Activated T-cell treated with anti-CD3 and anti-CD28 coated beads, Interleukin-2, amount 50 U/mL, for 72 hours (primary cell): Measurements from ENCODE around the gene MILR1. TPM values are rescaled to one million over a fixed set of nuclear protein-coding genes. Genes with fewer than 3 reads are reported as not detected.
"Not testable (repeated sequence)": the region's sequence is repeated elsewhere in the genome, so short reads cannot be mapped to it uniquely, and the experiment has no call there.

Experiments used
- ATAC-seq, 2 donors: fragments of 150-1000 bp; cut with Tn5 transposase; replicated peaks in 1 of 2; 2 replicates each; pipeline ENCODE4 v1.10.0; 2021; ENCODE audit warnings: moderate library complexity in 2 of 2, mild to moderate bottlenecking in 1 of 2
- DNase-seq, 2 donors: peaks; one replicate each; pipeline ENCODE4 v3.0.0; 2021 to 2022; ENCODE audit warnings: mixed read lengths in 1 of 2
- H3K27ac Mint-ChIP-seq: one replicate; pipeline ENCODE4 v1.8.0; 2022; ENCODE audit warnings: mild to moderate bottlenecking, moderate library complexity, mixed read lengths
- H3K27me3 Mint-ChIP-seq: one replicate; pipeline ENCODE4 v1.8.0; 2022; ENCODE audit warnings: low read depth, mixed read lengths
- H3K36me3 Mint-ChIP-seq, 2 donors: one replicate each; pipeline ENCODE4 v1.8.0; 2022; ENCODE audit warnings: mixed read lengths in 2 of 2, mild to moderate bottlenecking in 1 of 2; ENCODE audit not compliant: insufficient read depth in 2 of 2
- H3K4me1 Mint-ChIP-seq: one replicate; pipeline ENCODE4 v1.8.0; 2022; ENCODE audit warnings: low read depth, mixed read lengths
- H3K4me3 Mint-ChIP-seq, 2 donors: one replicate each; pipeline ENCODE4 v1.8.0; 2022; ENCODE audit warnings: mild to moderate bottlenecking in 2 of 2, mixed read lengths in 2 of 2, moderate library complexity in 2 of 2
- H3K9me3 Mint-ChIP-seq, 2 donors: one replicate each; pipeline ENCODE4 v1.8.0; 2022; ENCODE audit warnings: mixed read lengths in 2 of 2
- total RNA-seq, 2 donors: library from RNA; stranded (reverse); gene quantifications; one replicate each; pipeline ENCODE4 v1.2.3, GENCODE V29; 2022

Gene MILR1
- total RNA-seq, 2 donors from 2014 or later, result 0.58 TPM; not detected in 1

DNA sequence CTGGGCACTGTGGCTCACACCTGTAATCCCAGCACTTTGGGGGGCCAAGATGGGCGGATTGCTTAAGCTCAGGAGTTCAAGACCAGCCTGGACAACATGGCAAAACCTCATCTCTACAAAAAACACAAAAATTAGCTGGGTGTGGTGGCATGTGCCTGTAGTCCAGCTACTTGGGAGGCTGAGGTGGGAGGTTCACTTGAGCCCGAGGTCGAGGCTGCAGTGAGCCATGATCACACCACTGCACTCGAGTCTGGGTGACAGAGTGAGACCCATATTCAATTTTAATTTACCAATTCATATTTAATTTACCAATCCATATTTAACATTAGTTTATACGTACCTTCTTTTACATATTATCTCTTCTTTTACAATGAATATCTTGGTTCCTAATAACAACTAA is 46.4 kb downstream of the MILR1 start:
- Mint-ChIP-seq H3K4me1 (peaks cover 80% of the 10 kb centered on the region), H3K27ac (peak overlapping the region; percentile 44), H3K36me3 (peaks cover 17 to 36% of the 10 kb centered on the region in 2 donors), H3K4me3 (peak overlapping the region; percentile 95 to 97)
- not testable (repeated sequence) for H3K27me3 Mint-ChIP-seq, DNase-seq, ATAC-seq, H3K9me3 Mint-ChIP-seq

DNA sequence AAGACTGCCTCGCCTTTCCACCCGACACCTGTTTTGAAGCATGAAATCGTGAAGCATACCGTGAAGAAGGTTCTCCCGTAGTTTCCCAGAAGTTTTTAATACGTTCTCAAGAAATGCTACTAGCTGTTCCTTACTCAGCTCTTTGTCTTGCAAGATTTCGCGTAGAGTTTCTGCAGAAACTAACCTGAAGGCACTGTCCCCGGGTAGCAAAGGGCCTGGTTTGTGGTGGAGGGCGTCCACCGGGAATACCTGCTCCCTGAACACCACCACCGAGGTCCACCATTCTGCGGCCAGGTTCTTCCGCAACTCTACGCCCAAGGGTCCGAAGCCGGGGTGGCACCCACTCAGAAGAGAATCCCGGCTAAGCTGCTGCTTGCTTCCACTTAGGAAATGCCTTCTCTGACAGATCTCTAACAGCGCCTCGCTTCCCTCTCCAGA is 47.5 kb downstream of the MILR1 start:
- Mint-ChIP-seq H3K4me1 (peaks cover 88% of the 10 kb centered on the region), H3K27me3 (no peaks in the 10 kb centered on the region), H3K4me3 (peak overlapping the region; percentile 95 to 97), H3K36me3 (peaks cover 26 to 43% of the 10 kb centered on the region in 2 donors), H3K9me3 (no peaks in the 10 kb centered on the region), H3K27ac (peak overlapping the region; percentile 92)
- ATAC-seq, result no peak
- no peak for DNase-seq

DNA sequence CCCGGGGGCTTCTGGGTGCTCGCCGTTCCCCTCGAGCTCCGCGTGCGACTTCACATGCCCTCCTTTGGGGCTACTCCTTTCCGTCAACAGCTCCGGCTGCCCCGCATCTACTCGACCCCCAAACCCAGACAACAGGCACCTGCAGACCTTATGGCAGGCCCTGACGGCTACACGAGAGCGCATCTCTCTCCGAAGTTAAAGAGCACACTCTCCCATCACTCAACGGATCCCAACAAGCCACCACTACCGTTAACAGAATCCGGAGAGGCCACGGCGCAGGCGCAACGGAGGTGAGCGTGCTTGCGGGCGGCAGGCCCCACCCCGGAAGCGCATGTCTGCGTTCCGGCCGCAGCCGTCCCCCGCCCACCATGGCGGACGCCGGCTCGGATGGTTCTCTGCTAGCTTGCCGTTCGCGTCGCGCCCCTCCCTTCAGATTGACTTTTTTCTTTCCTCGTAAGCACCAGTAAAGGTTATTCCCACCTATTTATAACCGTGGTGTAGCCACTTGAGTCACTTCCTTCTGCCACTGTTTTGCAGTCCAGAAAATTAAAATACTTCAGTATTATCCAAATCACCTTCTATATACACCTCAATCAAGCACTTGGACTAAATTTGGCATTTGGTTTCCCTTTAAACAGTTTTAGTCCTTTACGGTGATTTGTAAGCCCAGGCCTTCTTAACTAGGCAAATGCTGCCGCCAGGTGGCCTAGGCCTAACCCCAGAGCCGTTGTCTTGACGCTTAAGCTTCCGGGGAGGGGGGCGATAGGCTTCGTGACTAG is 48.1 kb downstream of the MILR1 start, which contains the start of gene POLG2:
Gene POLG2 (minus strand): TSS at position 269 of the 779 bp plus-strand sequence. CDS start 86 bp downstream, at position 183.
- DNase-seq (peak; percentile 95 to 97), ATAC-seq (peak; percentile 69 to 76)
- H3K9me3 Mint-ChIP-seq, result no peaks in the 10 kb centered on the region
- H3K27ac Mint-ChIP-seq, result peak within 1 kb of the TSS; percentile 92
- peaks cover 88% of the 10 kb centered on the region for H3K4me1 Mint-ChIP-seq
- peaks cover 27 to 46% of the 10 kb centered on the region in 2 donors for H3K36me3 Mint-ChIP-seq
- peak within 1 kb of the TSS; percentile 95 to 97 for H3K4me3 Mint-ChIP-seq
- H3K27me3 Mint-ChIP-seq, result no peaks in the 10 kb centered on the region

DNA sequence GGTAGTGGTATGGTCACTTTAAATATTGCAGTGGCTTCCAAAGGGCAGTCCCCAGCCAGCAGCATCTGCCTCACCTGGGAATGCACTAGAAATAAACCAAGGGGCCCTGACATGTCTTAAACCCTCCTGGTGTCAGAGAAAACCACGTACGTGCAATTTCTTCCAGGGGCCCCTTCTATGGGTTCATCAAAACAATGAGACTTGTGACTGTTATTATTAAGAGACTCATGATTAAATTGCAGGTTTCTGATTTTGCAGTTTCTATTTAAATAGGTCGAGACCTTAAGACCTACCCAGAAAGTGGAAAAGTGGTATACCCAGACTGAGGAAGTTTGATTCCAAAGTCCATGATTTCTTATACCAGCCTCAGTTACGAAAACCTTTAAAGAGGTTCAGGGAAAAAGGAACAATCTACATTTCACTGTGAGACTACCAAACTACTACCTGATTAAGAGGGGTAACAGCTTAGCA is 48.7 kb downstream of the MILR1 start:
- H3K36me3 Mint-ChIP-seq, result peaks cover 30 to 51% of the 10 kb centered on the region in 2 donors
- peak overlapping the region; percentile 95 to 97 for H3K4me3 Mint-ChIP-seq
- ATAC-seq (no peak), DNase-seq (no peak)
- H3K4me1 Mint-ChIP-seq, result peaks cover 90% of the 10 kb centered on the region
- no peaks in the 10 kb centered on the region for H3K9me3 Mint-ChIP-seq
- H3K27me3 Mint-ChIP-seq, result no peaks in the 10 kb centered on the region
- H3K27ac Mint-ChIP-seq, result peak overlapping the region; percentile 92

DNA sequence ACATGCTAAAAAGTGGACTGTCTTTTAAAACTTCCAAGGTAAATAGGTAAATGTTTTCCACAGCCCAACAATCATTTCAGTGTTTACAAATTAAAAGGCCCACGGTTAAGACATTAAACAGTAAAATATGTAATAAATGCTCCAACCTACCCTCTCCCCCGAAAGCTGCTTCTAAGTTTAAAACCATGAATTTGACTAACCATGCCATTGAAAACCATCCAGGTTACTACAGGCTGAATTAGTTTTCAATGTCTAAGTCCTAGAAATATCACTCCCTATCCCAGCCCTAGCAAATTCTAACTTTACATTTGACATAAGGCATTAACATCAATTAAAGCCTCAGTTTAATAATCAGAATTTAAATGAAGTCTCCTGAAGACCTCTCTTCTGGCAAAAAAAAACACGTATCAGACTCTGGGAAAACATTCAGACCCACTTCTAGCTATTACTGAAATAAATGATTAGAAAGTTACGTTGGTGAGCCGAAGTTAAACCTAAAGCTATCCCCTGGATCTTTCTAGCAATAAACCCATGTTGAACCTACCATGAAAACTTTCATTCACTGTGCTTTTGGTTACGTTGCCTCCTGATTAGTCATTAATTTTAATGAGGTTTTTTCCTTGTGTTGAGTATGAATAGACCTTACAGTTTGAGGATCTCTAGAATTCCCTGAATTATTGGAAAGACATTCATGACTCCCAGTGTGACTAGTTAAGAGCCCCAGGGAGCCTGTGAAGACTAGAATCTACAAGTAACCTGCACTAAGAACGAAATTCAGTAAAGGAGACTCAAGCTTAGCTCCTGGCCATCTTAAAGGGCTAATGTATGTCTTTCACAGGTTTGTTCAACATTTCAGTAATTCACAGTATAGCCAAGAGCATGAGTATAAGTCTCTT is 49.6 kb downstream of the MILR1 start:
- peaks cover 91% of the 10 kb centered on the region for H3K4me1 Mint-ChIP-seq
- H3K27me3 Mint-ChIP-seq, result no peaks in the 10 kb centered on the region
- ATAC-seq (no peak), DNase-seq (no peak)
- peaks cover 38 to 60% of the 10 kb centered on the region in 2 donors for H3K36me3 Mint-ChIP-seq
- no peaks in the 10 kb centered on the region for H3K9me3 Mint-ChIP-seq
- H3K4me3 Mint-ChIP-seq, result peak overlapping the region; percentile 95 to 97
- H3K27ac Mint-ChIP-seq, result peak overlapping the region; percentile 92

DNA sequence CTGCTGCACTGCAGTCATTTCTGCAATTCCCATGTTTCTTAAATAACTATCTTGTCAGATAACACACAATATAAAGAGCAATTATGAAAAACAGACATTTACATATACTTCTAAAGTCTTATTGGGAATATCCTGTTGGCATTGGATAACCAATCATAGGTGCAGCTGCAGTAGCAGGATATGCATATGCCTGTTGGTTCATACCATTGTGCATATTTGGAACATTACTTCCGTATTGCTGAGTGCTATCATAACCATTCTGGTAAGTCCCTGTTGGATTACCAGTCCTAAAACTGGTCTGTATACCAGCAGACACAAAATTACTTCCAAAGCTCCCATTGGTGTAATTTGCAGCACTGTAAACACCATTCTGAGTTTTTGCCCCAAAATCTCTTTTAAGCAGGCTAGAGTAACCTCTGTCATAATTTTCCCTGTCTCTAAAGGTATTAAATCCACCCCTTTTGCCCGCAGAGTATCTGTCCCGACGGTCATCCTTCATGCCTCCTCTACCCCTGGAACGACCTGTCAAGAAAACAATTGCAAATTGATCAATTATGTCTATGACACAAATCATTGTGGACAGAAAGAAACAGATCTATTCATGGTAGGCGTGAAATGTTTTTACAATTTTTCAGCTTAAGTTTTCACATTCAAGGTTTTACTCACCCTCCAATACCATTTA is 51.0 kb downstream of the MILR1 start:
- DNase-seq (no peak), ATAC-seq (no peak)
- Mint-ChIP-seq H3K4me1 (peaks cover 91% of the 10 kb centered on the region), H3K27ac (peak overlapping the region; percentile 99), H3K27me3 (no peaks in the 10 kb centered on the region), H3K9me3 (no peaks in the 10 kb centered on the region), H3K36me3 (peaks cover 41 to 65% of the 10 kb centered on the region in 2 donors), H3K4me3 (peak overlapping the region; percentile 13 to 22)

DNA sequence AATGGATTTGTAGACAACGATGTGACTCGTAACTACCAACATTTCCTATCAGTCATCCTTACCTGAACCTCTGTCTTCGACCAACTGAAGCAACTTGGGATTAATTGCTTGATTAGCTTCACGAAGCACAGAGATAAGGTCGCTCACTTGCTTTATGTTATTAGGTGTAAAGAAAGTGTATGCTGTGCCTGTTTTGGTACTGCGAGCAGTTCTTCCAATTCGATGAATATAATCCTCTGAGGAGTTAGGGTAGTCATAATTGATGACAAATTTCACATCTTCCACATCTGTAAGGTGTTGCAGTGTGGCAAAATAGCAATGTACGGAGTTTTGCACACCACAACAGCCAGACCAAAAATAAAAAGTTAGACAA is 51.6 kb downstream of the MILR1 start:
- no peak for DNase-seq
- peak overlapping the region; percentile 5 to 13 for H3K4me3 Mint-ChIP-seq

DNA sequence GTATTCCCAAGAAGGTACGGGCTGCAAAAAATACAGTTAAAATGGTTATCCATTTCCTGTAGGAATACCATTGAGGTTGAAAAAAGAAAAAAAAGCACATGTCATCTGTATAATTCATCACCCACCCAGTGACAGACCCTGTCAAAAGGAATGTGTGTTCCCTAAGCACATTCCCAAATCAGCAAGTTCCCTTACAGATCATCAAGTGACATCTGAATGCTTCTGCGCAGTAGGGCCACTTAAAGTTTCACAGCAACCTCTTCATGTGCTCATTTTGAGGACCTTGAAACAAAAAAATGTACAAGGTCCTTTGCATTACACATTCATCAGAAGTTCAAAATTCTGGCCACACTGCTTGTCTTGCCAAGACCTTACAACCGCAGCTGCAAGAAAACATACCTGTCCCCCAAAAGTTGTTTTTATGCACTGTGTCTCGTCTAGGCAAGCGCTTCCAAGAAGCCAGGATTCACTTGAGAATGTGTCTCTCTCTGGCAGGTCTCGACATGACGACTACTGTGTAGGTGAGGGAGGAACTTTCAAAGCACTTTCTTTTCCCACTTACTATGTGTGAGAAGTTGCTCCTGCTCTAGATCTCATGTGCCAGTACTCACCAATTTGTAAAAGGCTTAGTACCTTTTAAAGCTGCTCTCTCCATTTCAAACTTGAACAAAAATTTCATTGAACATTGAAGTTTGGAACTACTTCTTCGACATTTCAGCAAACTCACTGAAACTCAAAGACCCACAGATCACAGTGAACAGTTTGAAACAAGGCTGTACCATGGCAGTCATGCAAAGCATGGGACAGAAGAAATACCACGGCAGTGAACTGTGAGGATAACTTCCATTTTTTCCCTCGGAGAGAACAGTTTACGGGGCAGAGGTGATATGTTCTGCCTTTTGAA is 52.2 kb downstream of the MILR1 start:
- H3K4me3 Mint-ChIP-seq, result peak overlapping the region; percentile 5 to 13
- H3K27ac Mint-ChIP-seq, result peak overlapping the region; percentile 99

More for the DNA sequence above, 51.6 kb downstream of the MILR1 start:
- ATAC-seq, result no peak
- no peaks in the 10 kb centered on the region for H3K27me3 Mint-ChIP-seq
- peaks cover 45 to 69% of the 10 kb centered on the region in 2 donors for H3K36me3 Mint-ChIP-seq
- H3K9me3 Mint-ChIP-seq, result no peaks in the 10 kb centered on the region
- H3K27ac Mint-ChIP-seq, result peak overlapping the region; percentile 99
- peaks cover 88% of the 10 kb centered on the region for H3K4me1 Mint-ChIP-seq

DNA sequence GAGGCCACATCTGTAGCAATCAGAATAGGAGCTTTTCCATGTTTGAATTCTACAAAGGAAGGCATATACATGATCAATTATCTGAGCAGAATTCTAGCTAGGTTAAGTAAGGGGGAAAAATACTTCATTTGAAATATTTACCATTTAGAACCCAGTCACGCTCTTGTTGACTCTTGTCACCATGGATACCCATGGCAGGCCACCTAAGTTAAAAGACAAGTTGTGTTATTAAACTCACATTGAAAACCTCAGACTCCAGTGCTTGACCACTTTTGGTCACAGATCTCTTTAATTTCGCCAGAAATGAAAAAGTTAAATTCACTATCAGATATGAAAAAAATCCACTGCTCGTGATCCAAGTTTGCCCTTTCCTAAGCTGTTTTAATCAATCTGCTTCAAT is 53.1 kb downstream of the MILR1 start:
- Mint-ChIP-seq H3K27ac (peak overlapping the region; percentile 99), H3K27me3 (no peaks in the 10 kb centered on the region), H3K4me3 (peak overlapping the region; percentile 4 to 5), H3K9me3 (no peaks in the 10 kb centered on the region), H3K4me1 (peaks cover 80% of the 10 kb centered on the region), H3K36me3 (peaks cover 44 to 68% of the 10 kb centered on the region in 2 donors)
- DNase-seq (no peak), ATAC-seq (no peak)

More for the DNA sequence above, 52.2 kb downstream of the MILR1 start:
- no peaks in the 10 kb centered on the region for H3K9me3 Mint-ChIP-seq
- peaks cover 48 to 75% of the 10 kb centered on the region in 2 donors for H3K36me3 Mint-ChIP-seq
- H3K27me3 Mint-ChIP-seq, result no peaks in the 10 kb centered on the region
- ATAC-seq (no peak), DNase-seq (no peak)
- peaks cover 81% of the 10 kb centered on the region for H3K4me1 Mint-ChIP-seq

DNA sequence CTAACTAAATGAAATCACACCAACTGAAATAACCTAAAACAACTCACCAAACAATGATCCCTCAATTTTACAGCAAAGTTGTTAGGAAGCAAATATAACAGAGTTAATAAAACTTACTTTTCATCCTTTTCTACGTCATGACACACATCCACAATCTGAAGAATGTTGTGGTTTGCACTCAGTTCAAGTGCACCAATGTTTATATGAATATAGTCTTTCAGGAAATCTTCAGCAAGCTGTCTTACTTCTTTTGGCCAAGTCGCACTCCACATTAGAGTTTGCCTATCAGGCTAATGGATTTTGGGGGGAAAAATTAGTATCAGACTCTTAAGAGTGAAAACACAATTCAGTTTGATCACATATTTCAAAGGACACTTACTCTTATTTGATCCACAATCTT is 53.9 kb downstream of the MILR1 start:
- no peak for DNase-seq
- no peaks in the 10 kb centered on the region for H3K27me3 Mint-ChIP-seq
- H3K4me3 Mint-ChIP-seq, result peak overlapping the region; percentile 5 to 16
- no peaks in the 10 kb centered on the region for H3K9me3 Mint-ChIP-seq
- H3K27ac Mint-ChIP-seq, result peak overlapping the region; percentile 99
- peaks cover 46 to 68% of the 10 kb centered on the region in 2 donors for H3K36me3 Mint-ChIP-seq
- peaks cover 79% of the 10 kb centered on the region for H3K4me1 Mint-ChIP-seq
- ATAC-seq, result no peak

DNA sequence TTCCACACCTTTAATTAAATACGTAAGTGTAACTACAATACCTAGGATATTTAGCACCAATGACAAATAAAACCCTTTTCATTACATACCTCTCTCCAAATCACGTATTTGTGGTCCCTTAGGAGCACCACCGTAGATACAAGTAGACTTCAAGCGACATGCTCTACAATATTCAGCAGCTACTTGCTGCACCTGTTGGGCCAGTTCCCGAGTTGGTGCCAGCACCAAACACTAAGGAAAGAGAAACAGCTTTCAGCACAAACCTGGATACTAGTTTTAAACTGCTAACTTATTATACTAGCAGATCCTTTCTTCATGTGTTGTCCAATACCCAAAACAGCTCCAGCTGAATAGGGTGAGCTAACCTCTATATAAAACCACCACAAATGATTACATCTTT is 54.4 kb downstream of the MILR1 start:
- no peaks in the 10 kb centered on the region for H3K27me3 Mint-ChIP-seq
- peaks cover 46 to 68% of the 10 kb centered on the region in 2 donors for H3K36me3 Mint-ChIP-seq
- peaks cover 79% of the 10 kb centered on the region for H3K4me1 Mint-ChIP-seq
- ATAC-seq (no peak), DNase-seq (no peak)
- H3K27ac Mint-ChIP-seq, result peak overlapping the region; percentile 99
- H3K4me3 Mint-ChIP-seq, result peak overlapping the region; percentile 1 to 5
- H3K9me3 Mint-ChIP-seq, result no peaks in the 10 kb centered on the region
